T-cell (primary cell): Measurements from ENCODE around the gene ADAM19. TPM values are rescaled to one million over a fixed set of nuclear protein-coding genes. Genes with fewer than 3 reads are reported as not detected.
A peak's percentile ranks its signal among the peaks of the same experiment; 100 is the strongest.

Source experiments
- ATAC-seq, 4 experiments: fragments of 200-7000 bp in 3 of 4; fragments of 150-1000 bp in 1 of 4; cut with Tn5 transposase; replicated peaks in 1 of 4; 1 replicate in 3 of 4; 2 replicates in 1 of 4; pipeline ENCODE4 v1.10.0; 2021; ENCODE audit warnings: moderate library complexity in 3 of 4, mild to moderate bottlenecking in 2 of 4, moderate number of reproducible peaks in 1 of 4
- CTCF ChIA-PET, 2 donors: fragments of 300-600 bp; sonication (Branson Sonifier 250); formaldehyde crosslinking; loops; one replicate each; lab custom pipeline; 2022; ENCODE audit warnings: antibody characterized with exemption in 2 of 2; lab: Charles Lee
- POLR2A ChIA-PET, 2 donors: fragments of 300-600 bp; sonication (Branson Sonifier 250); formaldehyde crosslinking; loops; one replicate each; lab custom pipeline; 2022; ENCODE audit warnings: antibody characterized with exemption in 2 of 2; lab: Charles Lee
- DNase-seq, 35 experiments: peaks; one replicate each; pipeline versions ENCODE4 v3.0.0 to v3.0.0-alpha.2; 2013 to 2023
- H3K27ac ChIP-seq: one replicate; pipeline ENCODE4 v1.5.1; 2013; ENCODE audit warnings: low read length
- H3K27me3 ChIP-seq, 2 experiments: replicated peaks in 1 of 2; 1 replicate in 1 of 2; 2 replicates in 1 of 2; pipeline versions ENCODE4 v1.6.1 to v1.7.0; 2013; ENCODE audit warnings: low read length in 1 of 2, mixed read lengths in 1 of 2; ENCODE audit not compliant: control insufficient read depth in 2 of 2, insufficient read depth in 2 of 2; ENCODE audit errors: extremely low read depth in 1 of 2
- H3K36me3 ChIP-seq, 2 donors: 1 replicate in 1 of 2; 2 replicates in 1 of 2; pipeline versions ENCODE4 v1.6.1 to v1.7.0; 2013; ENCODE audit warnings: low read length in 1 of 2; ENCODE audit not compliant: control insufficient read depth in 2 of 2, insufficient read depth in 1 of 2; ENCODE audit errors: extremely low read depth in 1 of 2
- H3K4me1 ChIP-seq, 2 experiments: 1 replicate in 1 of 2; 2 replicates in 1 of 2; pipeline versions ENCODE4 v1.6.1 to v1.7.0; 2013; ENCODE audit warnings: low read length in 2 of 2, mixed read lengths in 1 of 2; ENCODE audit not compliant: insufficient read depth in 2 of 2, control insufficient read depth in 1 of 2; ENCODE audit errors: extremely low read depth in 1 of 2
- H3K4me3 ChIP-seq, 2 donors: 1 replicate in 1 of 2; 2 replicates in 1 of 2; pipeline versions ENCODE4 v1.5.1 to v1.7.0; 2013; ENCODE audit warnings: mild to moderate bottlenecking in 2 of 2, low read length in 1 of 2, moderate library complexity in 1 of 2; ENCODE audit not compliant: control insufficient read depth in 1 of 2; ENCODE audit errors: extremely low read depth in 1 of 2
- H3K9me3 ChIP-seq: 2 replicates; pipeline ENCODE4 v1.7.0; 2013
- H3K27ac Mint-ChIP-seq, 2 donors: one replicate each; pipeline ENCODE4 v1.8.0; 2020 to 2021; ENCODE audit warnings: mild to moderate bottlenecking in 2 of 2, mixed read lengths in 2 of 2
- H3K27me3 Mint-ChIP-seq, 2 donors: one replicate each; pipeline ENCODE4 v1.8.0; 2021 to 2022; ENCODE audit warnings: mixed read lengths in 2 of 2
- H3K36me3 Mint-ChIP-seq: one replicate; pipeline ENCODE4 v1.8.0; 2021; ENCODE audit warnings: mixed read lengths
- H3K4me1 Mint-ChIP-seq, 3 donors: one replicate each; pipeline ENCODE4 v1.8.0; 2020 to 2022; ENCODE audit warnings: mixed read lengths in 3 of 3, mild to moderate bottlenecking in 1 of 3
- H3K4me3 Mint-ChIP-seq, 3 donors: one replicate each; pipeline ENCODE4 v1.8.0; 2020 to 2022; ENCODE audit warnings: mild to moderate bottlenecking in 3 of 3, mixed read lengths in 3 of 3, moderate library complexity in 3 of 3
- H3K9me3 Mint-ChIP-seq, 3 donors: one replicate each; pipeline ENCODE4 v1.8.0; 2020 to 2022; ENCODE audit warnings: mixed read lengths in 3 of 3
- WGBS: methylation state at CpG from one replicate; pipeline ENCODE4 v1.1.5; 2013; ENCODE audit warnings: missing lambda C conversion rate; ENCODE audit not compliant: insufficient coverage; 5-methylcytosine and 5-hydroxymethylcytosine counted together
- total RNA-seq, 35 experiments: library from RNA in 6 of 35; stranded (reverse) in 6 of 35; fragments of 120-200 nt in 1 of 35; gene quantifications; one replicate each; pipeline versions ENCODE4 v1.2.1 to v1.2.4 and lab custom pipeline; 2013 to 2026

The ADAM19 gene
- total RNA-seq, 5 donors from 2014 or later (not counting 1 experiment from before 2014, with no cell fraction given), result 30.7 to 64.1 (median 41.8) TPM

DNA sequence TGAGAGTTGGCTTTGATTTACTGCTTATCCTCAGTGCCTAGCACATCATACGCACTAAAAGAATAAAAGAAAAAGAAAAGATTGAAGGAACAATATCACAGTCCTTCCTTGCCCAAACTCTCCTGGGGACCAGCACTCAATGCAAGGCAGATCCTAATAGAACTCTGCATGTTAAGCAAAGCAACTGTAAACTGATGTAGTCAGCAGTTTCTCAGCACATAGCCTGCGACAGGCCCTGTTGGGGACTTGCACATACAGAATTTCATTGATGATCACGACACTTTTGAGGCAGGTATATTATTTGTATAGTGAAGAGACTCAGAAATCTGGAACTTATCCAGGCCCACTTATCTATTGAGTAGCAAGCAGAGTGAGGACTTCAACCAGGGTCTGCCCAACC, 100.1 kb downstream of the ADAM19 start:
- ChIA-PET POLR2A (no interaction called here), CTCF (no interaction called here)
- H3K36me3 ChIP-seq, result peaks cover 0 to 7% of the 10 kb centered on the region in 2 donors
- H3K27me3 Mint-ChIP-seq, result no peaks in the 10 kb centered on the region
- H3K4me3 ChIP-seq, result no peak overlapping the region
- ATAC-seq (no peak), DNase-seq (no peak)
- H3K27ac Mint-ChIP-seq, result no peak overlapping the region
- no peak overlapping the region for H3K4me3 Mint-ChIP-seq
- peaks cover 0 to 27% (median 9%) of the 10 kb centered on the region in 3 donors for H3K4me1 Mint-ChIP-seq
- H3K9me3 ChIP-seq, result no peaks in the 10 kb centered on the region
- H3K4me1 ChIP-seq, result peaks cover 0 to 9% of the 10 kb centered on the region in 2 experiments
- 100% methylated on average over 1 of the region's 3 CpGs for WGBS
- peaks cover 29% of the 10 kb centered on the region for H3K36me3 Mint-ChIP-seq
- H3K9me3 Mint-ChIP-seq, result no peaks in the 10 kb centered on the region
- H3K27ac ChIP-seq, result no peak overlapping the region
- no peaks in the 10 kb centered on the region for H3K27me3 ChIP-seq

DNA sequence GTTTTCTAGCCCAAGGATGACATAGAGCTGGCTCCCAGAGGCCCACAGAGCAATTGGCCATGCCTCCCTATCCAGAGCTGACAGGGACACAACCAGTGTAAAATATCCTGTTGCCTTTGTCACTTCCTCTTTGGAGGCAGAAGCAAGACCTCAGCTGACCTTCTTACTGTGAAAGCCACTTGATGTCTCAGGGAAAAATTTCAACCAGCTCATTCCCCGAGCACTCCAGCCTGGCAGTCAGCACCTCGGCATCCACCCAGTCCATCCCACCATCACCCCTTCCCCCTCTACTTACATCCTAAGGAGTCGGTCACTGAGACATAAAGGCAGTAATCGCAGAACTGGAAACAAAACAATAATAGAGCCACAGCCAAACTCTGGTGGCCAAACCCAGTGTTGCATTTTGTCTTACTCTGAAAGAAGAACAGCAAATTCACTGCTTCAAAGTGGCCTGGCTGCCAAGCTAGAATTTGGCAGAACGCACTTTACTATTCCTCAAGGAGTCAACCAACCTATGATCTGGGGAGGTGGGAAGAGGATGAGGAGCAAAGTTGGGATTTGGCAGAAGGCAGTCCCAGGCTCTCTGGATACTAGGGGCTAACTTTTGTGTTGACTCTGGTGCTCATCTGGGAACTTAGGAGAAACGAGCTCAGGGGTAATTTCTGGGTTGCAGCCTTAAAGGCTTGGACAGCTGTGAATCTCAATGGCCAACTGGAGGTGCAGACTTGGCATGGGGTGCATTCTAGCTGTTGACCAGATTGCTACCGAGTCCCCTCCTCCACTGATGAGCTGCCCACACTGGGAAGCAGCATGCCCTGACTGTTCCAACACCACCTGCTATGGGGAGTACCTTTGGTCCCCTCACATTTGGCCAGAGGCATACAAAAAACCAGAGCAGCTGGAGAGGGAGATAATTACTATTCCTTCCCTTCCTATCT, 101.9 kb downstream of the ADAM19 start:
- H3K36me3 Mint-ChIP-seq, result peaks cover 25% of the 10 kb centered on the region
- no peak overlapping the region for H3K27ac ChIP-seq
- no peak overlapping the region for H3K27ac Mint-ChIP-seq

DNA sequence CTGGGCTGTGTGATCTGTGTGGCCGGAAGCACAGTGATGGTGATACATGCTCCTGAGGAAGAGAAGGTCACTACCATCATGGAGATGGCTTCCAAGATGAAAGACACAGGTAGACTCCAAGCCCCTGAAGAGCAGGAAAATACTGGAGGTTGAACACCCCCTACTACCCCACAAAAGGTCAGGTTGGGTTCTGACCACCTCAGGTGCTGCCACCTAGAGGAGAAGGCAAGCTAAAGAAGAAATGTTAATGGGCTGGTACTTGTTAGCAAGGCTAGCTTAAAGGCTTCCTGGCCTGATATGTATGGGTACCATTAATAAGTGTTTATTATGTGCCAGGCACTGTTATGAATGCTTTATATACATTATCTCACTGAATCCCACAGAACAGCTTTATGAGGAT, 103.9 kb downstream of the ADAM19 start:
- POLR2A ChIA-PET, result interaction anchor here in 1 of 2 donors (0.6 kb wide), 1 partner anchor 25 kb away, joined by 11 read pairs; no protein-coding TSS in a partner anchor
- CTCF ChIA-PET, result interaction anchor here (0.6 to 1.0 kb wide), 8 partner anchors 12 to 247 kb away, joined by 3 to 5 read pairs (median 4); partner anchors contain the start of gene NIPAL4 (in 1 of the 2)

More for the DNA sequence above, 101.9 kb downstream of the ADAM19 start:
- Histone ChIP-seq H3K4me1 (no peaks in the 10 kb centered on the region), H3K9me3 (no peaks in the 10 kb centered on the region), H3K36me3 (peaks cover 0 to 5% of the 10 kb centered on the region in 2 donors), H3K4me3 (no peak overlapping the region), H3K27me3 (no peaks in the 10 kb centered on the region)
- Mint-ChIP-seq H3K4me3 (no peak overlapping the region), H3K4me1 (peaks cover 0 to 15% (median under 1%) of the 10 kb centered on the region in 3 donors), H3K9me3 (no peaks in the 10 kb centered on the region), H3K27me3 (no peaks in the 10 kb centered on the region)
- ATAC-seq (no peak), DNase-seq (no peak)
- ChIA-PET CTCF (no interaction called here), POLR2A (interaction anchor here in 1 of 2 donors (0.5 kb wide), 1 partner anchor 524 kb away, joined by 3 read pairs; no protein-coding TSS in a partner anchor)
- WGBS, result 78% methylated on average over 4 of the region's 7 CpGs

DNA sequence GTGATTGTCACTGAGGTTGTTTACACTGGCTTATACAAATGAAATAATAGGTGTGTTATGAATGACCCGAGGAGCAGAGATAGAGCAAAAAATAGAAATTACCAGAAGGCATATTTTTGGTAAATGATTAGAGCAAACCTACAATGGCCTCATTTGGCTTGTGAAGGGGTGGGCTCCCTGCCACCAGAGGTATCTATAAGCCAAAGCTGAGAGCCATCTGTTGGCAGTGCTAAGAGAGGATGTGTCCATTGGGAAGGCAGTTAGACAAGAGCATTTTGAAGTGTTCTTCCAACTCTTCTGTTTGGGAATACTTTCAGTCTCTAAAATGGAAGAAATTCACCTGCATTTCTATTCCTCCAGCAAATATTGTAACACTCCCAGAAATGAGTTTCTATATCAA, 104.9 kb downstream of the ADAM19 start:
- H3K4me3 Mint-ChIP-seq, result no peak overlapping the region
- H3K27me3 Mint-ChIP-seq, result peaks cover 0 to 7% of the 10 kb centered on the region in 2 donors
- WGBS, result 80% methylated on average over 1 of the region's 1 CpG
- H3K36me3 Mint-ChIP-seq, result peaks cover 16% of the 10 kb centered on the region
- H3K9me3 ChIP-seq, result no peaks in the 10 kb centered on the region
- DNase-seq (no peak), ATAC-seq (no peak)
- H3K4me1 Mint-ChIP-seq, result no peaks in the 10 kb centered on the region
- no peak overlapping the region for H3K27ac ChIP-seq
- no peaks in the 10 kb centered on the region for H3K27me3 ChIP-seq
- H3K4me1 ChIP-seq, result no peaks in the 10 kb centered on the region
- POLR2A ChIA-PET, result no interaction called here
- H3K9me3 Mint-ChIP-seq, result no peaks in the 10 kb centered on the region
- H3K4me3 ChIP-seq, result no peak overlapping the region
- no peaks in the 10 kb centered on the region for H3K36me3 ChIP-seq
- CTCF ChIA-PET, result no interaction called here
- no peak overlapping the region for H3K27ac Mint-ChIP-seq

More for the DNA sequence above, 103.9 kb downstream of the ADAM19 start:
- Mint-ChIP-seq H3K4me1 (no peaks in the 10 kb centered on the region), H3K4me3 (no peak overlapping the region), H3K27ac (no peak overlapping the region), H3K27me3 (no peaks in the 10 kb centered on the region), H3K36me3 (peaks cover 16% of the 10 kb centered on the region), H3K9me3 (no peaks in the 10 kb centered on the region)
- WGBS, result no CpG with 5 or more reads among the region's 1 CpG
- ATAC-seq (no peak), DNase-seq (no peak)
- no peak overlapping the region for H3K27ac ChIP-seq
- no peak overlapping the region for H3K4me3 ChIP-seq
- H3K36me3 ChIP-seq, result peaks cover 0 to 2% of the 10 kb centered on the region in 2 donors
- no peaks in the 10 kb centered on the region for H3K4me1 ChIP-seq
- no peaks in the 10 kb centered on the region for H3K27me3 ChIP-seq
- H3K9me3 ChIP-seq, result no peaks in the 10 kb centered on the region

DNA sequence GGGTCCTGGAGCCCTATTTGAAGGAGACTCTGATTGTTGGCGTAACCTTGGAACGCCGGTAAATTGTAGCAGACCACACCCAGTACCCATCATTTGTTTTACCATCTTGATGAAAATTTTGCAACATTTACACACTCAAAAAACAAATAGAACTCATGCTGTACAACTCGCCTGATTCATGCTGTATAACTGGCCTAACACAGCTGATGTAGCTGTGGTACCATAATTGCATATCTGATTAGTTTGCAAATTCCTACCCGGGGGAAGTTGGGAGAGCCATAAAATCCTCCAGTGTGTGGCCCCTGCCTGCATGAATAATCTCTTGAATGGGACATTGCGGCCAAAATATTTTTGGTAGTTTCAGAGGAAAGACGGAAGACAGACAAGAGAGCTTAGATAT, 105.9 kb downstream of the ADAM19 start:
- Mint-ChIP-seq H3K36me3 (peaks cover 13% of the 10 kb centered on the region), H3K4me3 (no peak overlapping the region), H3K27me3 (peaks cover 0 to 8% of the 10 kb centered on the region in 2 donors), H3K9me3 (no peaks in the 10 kb centered on the region), H3K27ac (peak overlapping the region in 1 of 2 donors; percentile 20), H3K4me1 (peaks cover under 1 to 1% (median 1%) of the 10 kb centered on the region in 3 donors)
- Histone ChIP-seq H3K9me3 (no peaks in the 10 kb centered on the region), H3K36me3 (no peaks in the 10 kb centered on the region), H3K27ac (no peak overlapping the region), H3K27me3 (no peaks in the 10 kb centered on the region), H3K4me3 (no peak overlapping the region), H3K4me1 (no peaks in the 10 kb centered on the region)
- POLR2A ChIA-PET, result no interaction called here
- WGBS, result 84% methylated on average over 5 of the region's 7 CpGs
- CTCF ChIA-PET, result no interaction called here
- no peak for ATAC-seq
- DNase-seq, result no peak

DNA sequence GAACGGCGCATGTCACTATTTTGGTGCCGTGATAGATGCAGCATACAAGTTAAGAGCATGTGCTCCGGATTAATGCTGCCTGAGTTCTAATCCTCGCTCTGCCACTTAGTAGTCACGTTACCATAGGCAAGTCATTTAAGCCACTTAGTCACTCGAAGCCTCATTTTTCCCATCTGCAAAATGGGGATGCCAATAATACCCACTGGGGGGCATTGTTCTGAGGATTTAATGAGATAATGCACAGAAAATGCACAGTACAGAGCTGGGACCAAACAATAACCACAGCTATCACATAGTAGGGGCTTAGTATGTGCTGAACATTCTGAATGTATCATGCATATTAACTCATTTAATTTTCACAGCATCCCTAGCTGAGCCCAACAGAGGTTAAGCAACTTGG, 106.5 kb downstream of the ADAM19 start:
- Mint-ChIP-seq H3K9me3 (no peaks in the 10 kb centered on the region), H3K4me1 (peaks cover 6 to 8% (median 7%) of the 10 kb centered on the region in 3 donors), H3K4me3 (no peak overlapping the region), H3K27me3 (peaks cover 0 to 11% of the 10 kb centered on the region in 2 donors), H3K36me3 (peaks cover 13% of the 10 kb centered on the region), H3K27ac (no peak overlapping the region)
- ATAC-seq (no peak), DNase-seq (no peak)
- Histone ChIP-seq H3K4me1 (peaks cover 0 to 3% of the 10 kb centered on the region in 2 experiments), H3K4me3 (no peak overlapping the region), H3K27me3 (no peaks in the 10 kb centered on the region), H3K9me3 (no peaks in the 10 kb centered on the region), H3K27ac (no peak overlapping the region), H3K36me3 (no peaks in the 10 kb centered on the region)
- ChIA-PET CTCF (interaction anchor here in 1 of 2 donors (0.5 kb wide), 1 partner anchor 248 kb away, joined by 3 read pairs; no protein-coding TSS in a partner anchor), POLR2A (no interaction called here)
- WGBS, result 97% methylated on average over 5 of the region's 7 CpGs
